Central memory CD8-positive, alpha-beta T cell (primary cell): ENCODE results near the gene BRSK2.
A peak's percentile ranks its signal among the peaks of the same experiment; 100 is the strongest.

Source experiments
- ATAC-seq: fragments of 150-1000 bp; cut with Tn5 transposase; replicated peaks from 2 replicates; pipeline ENCODE4 v1.10.0; 2022; ENCODE audit warnings: mild to moderate bottlenecking, moderate FRiP score, moderate number of reproducible peaks; ENCODE audit not compliant: poor library complexity, severe bottlenecking; ENCODE audit errors: extremely low read depth
- DNase-seq, 2 donors: peaks; one replicate each; pipeline ENCODE4 v3.0.0; 2021; ENCODE audit warnings: low spot score in 2 of 2
- H3K27ac Mint-ChIP-seq: one replicate; pipeline ENCODE4 v1.8.0; 2022; ENCODE audit warnings: low read depth, mild to moderate bottlenecking, moderate library complexity, mixed read lengths
- H3K27me3 Mint-ChIP-seq: one replicate; pipeline ENCODE4 v1.8.0; 2022; ENCODE audit warnings: mixed read lengths
- H3K36me3 Mint-ChIP-seq: one replicate; pipeline ENCODE4 v1.8.0; 2022; ENCODE audit warnings: mild to moderate bottlenecking, moderate library complexity, mixed read lengths; ENCODE audit not compliant: insufficient read depth
- H3K4me1 Mint-ChIP-seq: one replicate; pipeline ENCODE4 v1.8.0; 2022; ENCODE audit warnings: mixed read lengths
- H3K4me3 Mint-ChIP-seq: one replicate; pipeline ENCODE4 v1.8.0; 2022; ENCODE audit warnings: mild to moderate bottlenecking, moderate library complexity, mixed read lengths
- H3K9me3 Mint-ChIP-seq: one replicate; pipeline ENCODE4 v1.8.0; 2022; ENCODE audit warnings: mixed read lengths

BRSK2 gene

GRCh38 chr11:1388763-1389102, 1.0 kb upstream of the BRSK2 start:
- DNase-seq (no peak), ATAC-seq (no peak)
- H3K4me1 Mint-ChIP-seq: peaks cover 8% of the 10 kb centered on the region
- no peak overlapping the region for H3K27ac Mint-ChIP-seq
- H3K27me3 Mint-ChIP-seq: peaks cover 29% of the 10 kb centered on the region
- peaks cover 3% of the 10 kb centered on the region for H3K36me3 Mint-ChIP-seq
- H3K9me3 Mint-ChIP-seq: no peaks in the 10 kb centered on the region
- H3K4me3 Mint-ChIP-seq: peak overlapping the region; percentile 67

- peak; percentile 93 to 97 for DNase-seq
- Mint-ChIP-seq H3K4me1 (peaks cover 8% of the 10 kb centered on the region), H3K4me3 (peak overlapping the region; percentile 67), H3K27ac (no peak overlapping the region), H3K27me3 (peaks cover 31% of the 10 kb centered on the region), H3K9me3 (no peaks in the 10 kb centered on the region), H3K36me3 (peaks cover 3% of the 10 kb centered on the region)
- peak; percentile 98 for ATAC-seq
Observed at GRCh38 chr11:1389103-1389931, 417 bp upstream of the BRSK2 start.

- peaks cover 8% of the 10 kb centered on the region for H3K4me1 Mint-ChIP-seq
- peak overlapping the region; percentile 57 for H3K4me3 Mint-ChIP-seq
- H3K27ac Mint-ChIP-seq: no peak overlapping the region
- peaks cover 31% of the 10 kb centered on the region for H3K27me3 Mint-ChIP-seq
- ATAC-seq (no peak), DNase-seq (no peak)
- H3K36me3 Mint-ChIP-seq: peaks cover 3% of the 10 kb centered on the region
- H3K9me3 Mint-ChIP-seq: no peaks in the 10 kb centered on the region
Observed at GRCh38 chr11:1390569-1391164, 933 bp downstream of the BRSK2 start.

GRCh38 chr11:1391165-1392075, 1.7 kb downstream of the BRSK2 start:
- Mint-ChIP-seq H3K9me3 (no peaks in the 10 kb centered on the region), H3K27ac (no peak overlapping the region), H3K4me1 (peaks cover 8% of the 10 kb centered on the region), H3K4me3 (peak overlapping the region; percentile 57), H3K36me3 (peaks cover 3% of the 10 kb centered on the region), H3K27me3 (peaks cover 31% of the 10 kb centered on the region)
- no peak for DNase-seq
- ATAC-seq: no peak

GRCh38 chr11:1392111-1392510, 2.4 kb downstream of the BRSK2 start:
- Mint-ChIP-seq H3K27ac (no peak overlapping the region), H3K4me1 (peaks cover 8% of the 10 kb centered on the region), H3K4me3 (no peak overlapping the region), H3K27me3 (peaks cover 31% of the 10 kb centered on the region), H3K36me3 (peaks cover 3% of the 10 kb centered on the region), H3K9me3 (no peaks in the 10 kb centered on the region)
- no peak for ATAC-seq
- no peak for DNase-seq

- H3K27me3 Mint-ChIP-seq: peaks cover 31% of the 10 kb centered on the region
Observed at GRCh38 chr11:1392561-1392960, 2.8 kb downstream of the BRSK2 start.

GRCh38 chr11:1393038-1393710, 3.4 kb downstream of the BRSK2 start:
- Mint-ChIP-seq H3K9me3 (no peaks in the 10 kb centered on the region), H3K27me3 (peaks cover 31% of the 10 kb centered on the region), H3K27ac (no peak overlapping the region), H3K36me3 (no peaks in the 10 kb centered on the region), H3K4me1 (peaks cover 8% of the 10 kb centered on the region), H3K4me3 (no peak overlapping the region)
- no peak for DNase-seq
- no peak for ATAC-seq

More at GRCh38 chr11:1392561-1392960, 2.8 kb downstream of the BRSK2 start:
- Mint-ChIP-seq H3K9me3 (no peaks in the 10 kb centered on the region), H3K36me3 (no peaks in the 10 kb centered on the region), H3K27ac (no peak overlapping the region), H3K4me3 (no peak overlapping the region), H3K4me1 (peaks cover 8% of the 10 kb centered on the region)
- DNase-seq (no peak), ATAC-seq (no peak)

- H3K27me3 Mint-ChIP-seq: peaks cover 31% of the 10 kb centered on the region
- peaks cover 8% of the 10 kb centered on the region for H3K4me1 Mint-ChIP-seq
- DNase-seq: no peak
- H3K4me3 Mint-ChIP-seq: no peak overlapping the region
- H3K36me3 Mint-ChIP-seq: no peaks in the 10 kb centered on the region
- no peaks in the 10 kb centered on the region for H3K9me3 Mint-ChIP-seq
- ATAC-seq: no peak
- no peak overlapping the region for H3K27ac Mint-ChIP-seq
Observed at GRCh38 chr11:1394936-1395772, 5.4 kb downstream of the BRSK2 start.

- DNase-seq (no peak), ATAC-seq (no peak)
- no peaks in the 10 kb centered on the region for H3K36me3 Mint-ChIP-seq
- peaks cover 8% of the 10 kb centered on the region for H3K4me1 Mint-ChIP-seq
- H3K27me3 Mint-ChIP-seq: peaks cover 30% of the 10 kb centered on the region
- no peaks in the 10 kb centered on the region for H3K9me3 Mint-ChIP-seq
- no peak overlapping the region for H3K4me3 Mint-ChIP-seq
- H3K27ac Mint-ChIP-seq: no peak overlapping the region
Observed at GRCh38 chr11:1395773-1396374, 6.1 kb downstream of the BRSK2 start.

- DNase-seq (no peak), ATAC-seq (no peak)
- H3K4me3 Mint-ChIP-seq: no peak overlapping the region
- H3K4me1 Mint-ChIP-seq: peaks cover 6% of the 10 kb centered on the region
- peaks cover 25% of the 10 kb centered on the region for H3K27me3 Mint-ChIP-seq
- H3K36me3 Mint-ChIP-seq: no peaks in the 10 kb centered on the region
- H3K9me3 Mint-ChIP-seq: no peaks in the 10 kb centered on the region
- no peak overlapping the region for H3K27ac Mint-ChIP-seq
Observed at GRCh38 chr11:1396375-1396841, 6.7 kb downstream of the BRSK2 start.

- ATAC-seq (no peak), DNase-seq (no peak)
- Mint-ChIP-seq H3K9me3 (no peaks in the 10 kb centered on the region), H3K4me1 (no peaks in the 10 kb centered on the region), H3K27me3 (peaks cover 16% of the 10 kb centered on the region), H3K36me3 (no peaks in the 10 kb centered on the region), H3K4me3 (no peak overlapping the region), H3K27ac (no peak overlapping the region)
Observed at GRCh38 chr11:1397146-1397861, 7.6 kb downstream of the BRSK2 start.
